PC-3 (cell line): Measurements from ENCODE around the gene CACNA1E.

Source experiments
- EZH2 ChIP-seq: fragments of 300-600 bp; sonication (generic); IDR thresholded peaks from one replicate; pipeline ENCODE4 v1.6.1; 2017; ENCODE audit warnings: antibody characterized with exemption, mild to moderate bottlenecking, low read length; ENCODE audit not compliant: unreplicated experiment
- TF ChIP-seq, protein P1 (sequence below): fragments of 300-600 bp; sonication (generic); conservative IDR thresholded peaks from 2 replicates; pipeline ENCODE4 v1.5.1; 2017; ENCODE audit warnings: antibody characterized with exemption, low read depth, mild to moderate bottlenecking, low read length

- TF ChIP-seq, protein P1, sequence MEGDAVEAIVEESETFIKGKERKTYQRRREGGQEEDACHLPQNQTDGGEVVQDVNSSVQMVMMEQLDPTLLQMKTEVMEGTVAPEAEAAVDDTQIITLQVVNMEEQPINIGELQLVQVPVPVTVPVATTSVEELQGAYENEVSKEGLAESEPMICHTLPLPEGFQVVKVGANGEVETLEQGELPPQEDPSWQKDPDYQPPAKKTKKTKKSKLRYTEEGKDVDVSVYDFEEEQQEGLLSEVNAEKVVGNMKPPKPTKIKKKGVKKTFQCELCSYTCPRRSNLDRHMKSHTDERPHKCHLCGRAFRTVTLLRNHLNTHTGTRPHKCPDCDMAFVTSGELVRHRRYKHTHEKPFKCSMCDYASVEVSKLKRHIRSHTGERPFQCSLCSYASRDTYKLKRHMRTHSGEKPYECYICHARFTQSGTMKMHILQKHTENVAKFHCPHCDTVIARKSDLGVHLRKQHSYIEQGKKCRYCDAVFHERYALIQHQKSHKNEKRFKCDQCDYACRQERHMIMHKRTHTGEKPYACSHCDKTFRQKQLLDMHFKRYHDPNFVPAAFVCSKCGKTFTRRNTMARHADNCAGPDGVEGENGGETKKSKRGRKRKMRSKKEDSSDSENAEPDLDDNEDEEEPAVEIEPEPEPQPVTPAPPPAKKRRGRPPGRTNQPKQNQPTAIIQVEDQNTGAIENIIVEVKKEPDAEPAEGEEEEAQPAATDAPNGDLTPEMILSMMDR = no peak
- TF ChIP-seq EZH2 = no peak
Observed at GRCh38 chr1:181737056-181737455, 253.7 kb downstream of the CACNA1E start.
